ENCODE results near the gene HVCN1.
A peak's percentile ranks its signal among the peaks of the same experiment; 100 is the strongest.

The HVCN1 gene

DNA sequence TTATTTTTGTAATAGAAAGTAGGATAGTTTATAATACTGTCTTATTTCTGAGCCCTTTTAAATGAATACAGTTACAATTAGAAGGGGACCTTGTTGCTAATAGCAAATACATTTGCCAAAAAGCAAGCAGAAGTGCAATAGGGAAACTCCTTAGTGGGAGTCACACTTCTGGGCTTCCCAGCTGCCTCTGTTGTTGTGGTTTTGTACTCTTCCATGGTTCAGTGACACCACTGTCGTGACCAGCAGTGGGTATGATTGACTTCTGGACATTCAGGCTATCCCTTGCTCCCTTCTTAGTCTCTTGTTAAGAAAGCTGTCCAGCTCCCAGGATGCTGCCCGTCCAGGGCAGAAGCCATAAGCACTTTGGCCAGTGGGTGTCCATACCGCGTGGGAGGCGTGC lies 52.4 kb downstream of the HVCN1 start:
- Histone ChIP-seq H3K9me2 (ENCODE audit: low read depth, low read length) (no peaks in the 10 kb centered on the region), H3K4me2 (ENCODE audit: low read length) (peak overlapping the region; percentile 25; the same call in 1 of the 2 replicates), H3K27ac (ENCODE audit: low read depth, low read length, poor library complexity, severe bottlenecking) (peak overlapping the region; percentile 97), H3K9ac (ENCODE audit: low read length) (no peak overlapping the region), H3K4me3 (ENCODE audit: low read depth, low read length, poor library complexity, severe bottlenecking) (no peak overlapping the region), H2AFZ (ENCODE audit: low read length) (no peak overlapping the region), H3F3A (ENCODE audit: insufficient read depth, low read length) (no peaks in the 10 kb centered on the region), H3K9me3 (ENCODE audit: low read length) (no peaks in the 10 kb centered on the region), H3K79me2 (ENCODE audit: insufficient read depth, low read length) (no peaks in the 10 kb centered on the region; the same call in 1 of the 2 replicates), H4K20me1 (ENCODE audit: insufficient read depth, low read length) (no peaks in the 10 kb centered on the region), H3K36me3 (ENCODE audit: insufficient read depth, low read length) (no peaks in the 10 kb centered on the region), H3K27me3 (ENCODE audit: insufficient read depth, low read length) (no peaks in the 10 kb centered on the region), H3K4me1 (ENCODE audit: insufficient read depth, low read length, severe bottlenecking) (peaks cover 92% of the 10 kb centered on the region)
- TF ChIP-seq, protein P1, sequence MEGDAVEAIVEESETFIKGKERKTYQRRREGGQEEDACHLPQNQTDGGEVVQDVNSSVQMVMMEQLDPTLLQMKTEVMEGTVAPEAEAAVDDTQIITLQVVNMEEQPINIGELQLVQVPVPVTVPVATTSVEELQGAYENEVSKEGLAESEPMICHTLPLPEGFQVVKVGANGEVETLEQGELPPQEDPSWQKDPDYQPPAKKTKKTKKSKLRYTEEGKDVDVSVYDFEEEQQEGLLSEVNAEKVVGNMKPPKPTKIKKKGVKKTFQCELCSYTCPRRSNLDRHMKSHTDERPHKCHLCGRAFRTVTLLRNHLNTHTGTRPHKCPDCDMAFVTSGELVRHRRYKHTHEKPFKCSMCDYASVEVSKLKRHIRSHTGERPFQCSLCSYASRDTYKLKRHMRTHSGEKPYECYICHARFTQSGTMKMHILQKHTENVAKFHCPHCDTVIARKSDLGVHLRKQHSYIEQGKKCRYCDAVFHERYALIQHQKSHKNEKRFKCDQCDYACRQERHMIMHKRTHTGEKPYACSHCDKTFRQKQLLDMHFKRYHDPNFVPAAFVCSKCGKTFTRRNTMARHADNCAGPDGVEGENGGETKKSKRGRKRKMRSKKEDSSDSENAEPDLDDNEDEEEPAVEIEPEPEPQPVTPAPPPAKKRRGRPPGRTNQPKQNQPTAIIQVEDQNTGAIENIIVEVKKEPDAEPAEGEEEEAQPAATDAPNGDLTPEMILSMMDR (IDR thresholded peaks at IDR 0.05; ENCODE audit: low read length): no peak
- TF ChIP-seq EZH2 (IDR thresholded peaks at IDR 0.05; ENCODE audit: borderline replicate concordance, low read length): no peak

DNA sequence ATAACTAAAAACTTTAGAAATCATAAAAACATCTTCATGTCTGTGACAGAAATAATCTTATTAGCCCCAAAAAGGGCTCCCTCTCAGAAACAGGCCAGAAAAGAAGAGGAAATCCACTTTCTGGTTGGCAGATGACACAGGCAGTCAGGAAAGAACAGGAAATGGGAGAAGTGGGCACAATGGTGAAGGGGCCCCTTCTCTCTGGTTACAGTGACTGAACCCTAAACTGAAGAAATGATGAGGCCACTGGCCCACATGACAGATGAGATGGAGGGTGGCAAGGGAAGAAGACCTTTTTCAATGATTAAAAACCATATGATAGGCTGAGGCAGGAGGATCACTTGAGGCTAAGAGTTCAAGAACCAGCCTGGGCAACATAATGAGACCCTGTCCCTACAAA lies 53.9 kb downstream of the HVCN1 start:
- H3K27ac ChIP-seq (ENCODE audit: low read depth, low read length, poor library complexity, severe bottlenecking): peak overlapping the region; percentile 97

DNA sequence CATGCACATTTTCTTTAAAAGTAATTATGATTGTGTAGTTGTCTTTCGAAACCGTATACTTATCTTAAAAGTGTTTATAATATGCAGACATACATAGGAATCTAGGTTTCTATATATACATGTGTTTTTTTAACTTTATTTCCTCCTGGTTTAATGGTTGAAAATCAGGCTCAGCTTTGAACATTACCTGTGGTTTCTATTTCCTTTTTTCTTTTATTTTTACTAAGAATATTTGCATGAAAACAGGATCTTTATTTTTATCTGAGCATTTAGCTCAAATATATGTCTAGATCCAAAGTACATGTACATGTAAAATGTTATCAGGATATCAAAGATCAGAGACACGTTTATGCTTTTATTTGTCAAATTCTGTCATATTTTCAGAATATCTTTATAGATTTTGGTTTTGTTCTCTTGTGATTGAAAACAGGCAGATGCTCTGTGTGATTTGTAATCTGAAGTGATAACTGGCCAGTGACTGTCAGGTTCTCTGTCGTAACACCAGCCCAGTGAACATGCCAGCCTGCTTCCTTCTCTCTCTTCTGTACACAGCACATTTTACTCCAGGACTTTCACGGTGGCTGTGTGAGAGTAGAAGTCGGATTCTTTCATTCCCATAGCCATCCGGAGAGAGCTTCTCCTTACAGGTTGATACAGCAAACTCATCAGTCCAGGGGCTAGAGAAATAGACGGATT lies 61.3 kb downstream of the HVCN1 start:
- no peak for TF ChIP-seq EZH2 (IDR thresholded peaks at IDR 0.05; ENCODE audit: borderline replicate concordance, low read length)
- TF ChIP-seq, protein P1 (IDR thresholded peaks at IDR 0.05; ENCODE audit: low read length): no peak
- Histone ChIP-seq H4K20me1 (ENCODE audit: insufficient read depth, low read length) (no peaks in the 10 kb centered on the region), H3F3A (ENCODE audit: insufficient read depth, low read length) (no peaks in the 10 kb centered on the region), H3K36me3 (ENCODE audit: insufficient read depth, low read length) (no peaks in the 10 kb centered on the region), H3K79me2 (ENCODE audit: insufficient read depth, low read length) (no peaks in the 10 kb centered on the region), H3K4me3 (ENCODE audit: low read depth, low read length, poor library complexity, severe bottlenecking) (peak overlapping the region; percentile 24), H3K27ac (ENCODE audit: low read depth, low read length, poor library complexity, severe bottlenecking) (peak overlapping the region; percentile 91), H2AFZ (ENCODE audit: low read length) (no peak overlapping the region), H3K4me2 (ENCODE audit: low read length) (peak overlapping the region; percentile 63), H3K27me3 (ENCODE audit: insufficient read depth, low read length) (no peaks in the 10 kb centered on the region), H3K9ac (ENCODE audit: low read length) (peak overlapping the region; percentile 28; the same call in 1 of the 2 replicates), H3K9me2 (ENCODE audit: low read depth, low read length) (no peaks in the 10 kb centered on the region), H3K9me3 (ENCODE audit: low read length) (no peaks in the 10 kb centered on the region), H3K4me1 (ENCODE audit: insufficient read depth, low read length, severe bottlenecking) (peaks cover 26% of the 10 kb centered on the region)

More for the DNA sequence above, 53.9 kb downstream of the HVCN1 start:
- Histone ChIP-seq H3K4me2 (ENCODE audit: low read length) (no peak overlapping the region), H4K20me1 (ENCODE audit: insufficient read depth, low read length) (no peaks in the 10 kb centered on the region), H3F3A (ENCODE audit: insufficient read depth, low read length) (no peaks in the 10 kb centered on the region), H3K27me3 (ENCODE audit: insufficient read depth, low read length) (no peaks in the 10 kb centered on the region), H3K36me3 (ENCODE audit: insufficient read depth, low read length) (no peaks in the 10 kb centered on the region), H3K9me3 (ENCODE audit: low read length) (no peaks in the 10 kb centered on the region), H3K4me1 (ENCODE audit: insufficient read depth, low read length, severe bottlenecking) (peaks cover 78% of the 10 kb centered on the region), H3K4me3 (ENCODE audit: low read depth, low read length, poor library complexity, severe bottlenecking) (no peak overlapping the region), H3K9ac (ENCODE audit: low read length) (no peak overlapping the region), H3K79me2 (ENCODE audit: insufficient read depth, low read length) (no peaks in the 10 kb centered on the region), H2AFZ (ENCODE audit: low read length) (no peak overlapping the region), H3K9me2 (ENCODE audit: low read depth, low read length) (no peaks in the 10 kb centered on the region)
- TF ChIP-seq EZH2 (IDR thresholded peaks at IDR 0.05; ENCODE audit: borderline replicate concordance, low read length): no peak
- TF ChIP-seq, protein P1 (IDR thresholded peaks at IDR 0.05; ENCODE audit: low read length): no peak
